Measurements from ENCODE around the gene KIF26B.

The KIF26B gene

DNA sequence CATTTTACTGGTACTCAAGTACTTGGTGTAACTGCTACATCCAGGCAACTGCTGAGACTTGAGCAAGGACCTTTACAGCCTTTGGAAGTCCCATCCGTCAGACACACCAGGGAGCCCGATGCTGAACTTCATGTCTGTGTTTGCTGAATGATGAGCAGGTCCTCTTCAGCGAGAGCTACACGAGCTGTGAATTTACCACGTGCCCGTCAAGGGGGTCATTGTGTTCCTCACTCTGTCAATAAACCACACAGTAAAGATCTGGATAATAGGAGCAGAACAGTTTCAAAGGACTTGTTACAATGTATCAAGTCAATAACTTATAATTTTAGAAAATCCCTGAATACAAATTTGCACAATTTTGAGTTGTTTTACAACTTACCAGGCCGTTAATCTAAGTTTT lies 427.2 kb downstream of the KIF26B start:
- DNase-seq, result no peak

- DNase-seq, result no peak
Measured at GRCh38 chr1:245583081-245583480, 428.3 kb downstream of the KIF26B start.

- no peak for DNase-seq
Measured at GRCh38 chr1:245583575-245584330, 429.0 kb downstream of the KIF26B start.

DNA sequence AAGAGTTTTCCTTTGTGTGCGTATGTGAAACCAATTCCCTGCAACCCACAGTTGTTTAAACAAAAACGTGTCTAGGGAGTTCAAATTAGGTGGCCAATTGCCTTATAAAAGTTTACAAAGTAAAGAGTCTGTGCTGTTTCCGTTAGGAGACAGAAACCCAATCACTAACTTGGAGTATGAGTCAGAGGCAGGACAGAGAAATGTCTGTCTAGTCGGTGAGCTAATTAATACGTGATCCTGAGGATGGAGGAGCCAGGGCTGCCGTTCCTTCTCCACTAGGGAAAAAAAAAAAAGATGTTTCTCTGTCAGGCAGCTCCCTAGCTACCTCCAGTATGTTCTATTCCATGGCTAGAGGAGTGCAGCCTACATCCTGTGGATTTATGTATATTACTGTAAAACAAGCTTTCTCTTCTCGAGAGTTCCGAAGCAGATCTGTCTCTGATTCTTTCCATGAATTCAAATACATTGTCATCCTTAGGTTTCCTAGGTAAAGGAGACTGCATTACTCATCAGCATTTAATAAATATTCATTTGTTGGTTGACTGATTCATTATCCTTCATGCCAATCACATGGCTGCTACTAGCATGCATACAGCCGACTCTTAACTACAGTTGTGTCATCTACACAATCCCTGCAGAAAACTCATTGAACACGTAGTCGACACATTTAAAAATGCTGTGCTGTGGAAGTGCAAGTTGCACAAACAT lies 430.6 kb downstream of the KIF26B start:
- no peak for DNase-seq

DNA sequence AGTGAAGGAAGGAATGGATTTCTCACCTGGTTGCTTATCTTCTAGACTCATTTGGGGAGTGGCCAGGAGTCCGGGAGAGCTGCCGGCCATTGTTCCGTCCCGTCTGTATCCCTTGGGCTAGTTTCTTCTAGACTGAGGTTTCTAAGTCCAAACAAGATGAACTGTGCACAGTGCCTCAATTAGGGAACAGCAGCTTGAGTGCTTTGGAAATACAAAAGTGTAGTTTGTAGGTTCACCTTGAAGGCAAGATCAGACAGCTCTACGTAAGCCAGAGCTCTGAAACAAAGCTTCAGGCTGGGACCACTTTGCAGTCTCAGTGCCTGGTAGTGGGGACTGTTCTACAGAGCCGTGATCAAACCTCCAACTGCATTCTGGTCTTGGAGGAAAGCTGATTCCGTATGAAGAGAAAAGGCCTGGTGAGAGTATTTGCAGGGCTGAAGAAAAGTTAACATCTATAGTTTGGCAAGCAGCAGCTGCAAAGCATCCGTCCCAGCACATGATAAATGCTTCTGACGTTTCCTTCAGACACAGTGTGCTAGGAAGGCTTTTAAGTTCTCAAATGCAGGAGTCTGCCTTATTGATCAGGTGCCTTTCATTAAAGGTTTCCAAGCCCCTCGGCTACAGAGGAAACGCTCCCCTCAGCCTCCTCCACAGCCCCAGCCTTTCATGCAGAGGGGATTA lies 432.8 kb downstream of the KIF26B start:
- no peak for DNase-seq

GRCh38 chr1:245588116-245588639 lies 433.4 kb downstream of the KIF26B start:
- no peak for DNase-seq

GRCh38 chr1:245589316-245589715 lies 434.5 kb downstream of the KIF26B start:
- no peak for DNase-seq

- DNase-seq, result no peak
Measured at GRCh38 chr1:245589906-245590305, 435.1 kb downstream of the KIF26B start.

DNA sequence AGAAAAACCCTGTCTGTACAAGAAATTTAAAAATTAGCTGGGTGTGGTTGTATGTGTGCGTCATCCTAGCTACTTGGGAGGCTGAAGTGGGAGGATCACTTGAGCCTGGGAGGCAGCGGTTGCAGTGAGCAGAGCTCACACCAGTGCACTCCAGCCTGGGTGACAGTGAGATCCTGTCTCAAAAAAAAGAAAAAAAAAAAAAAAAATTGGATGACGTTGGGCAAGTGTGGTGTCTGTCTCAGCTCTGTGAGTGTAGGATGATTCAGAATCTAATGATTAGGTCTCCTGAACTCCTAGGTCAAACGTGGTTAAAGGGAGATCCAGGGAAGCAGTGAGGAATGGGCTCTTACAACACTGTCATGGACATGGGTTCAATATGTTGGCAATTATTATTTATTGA lies 435.9 kb downstream of the KIF26B start:
- DNase-seq, result no peak

GRCh38 chr1:245591346-245592188 lies 436.8 kb downstream of the KIF26B start:
- DNase-seq, result no peak

DNA sequence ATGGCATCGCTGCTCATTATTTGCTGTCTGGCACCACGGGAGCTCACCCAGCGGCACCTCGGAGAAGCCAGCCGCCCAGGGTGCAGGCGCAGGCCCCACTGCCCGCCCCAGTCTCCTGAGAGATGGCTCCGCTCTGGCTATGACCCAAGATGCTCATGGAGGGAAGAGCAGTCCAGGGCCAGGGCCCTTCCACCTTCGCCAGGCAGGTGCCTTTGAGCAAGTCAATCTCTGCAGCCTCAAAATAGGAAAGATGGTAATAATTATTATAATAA lies 437.3 kb downstream of the KIF26B start:
- no peak for DNase-seq

- DNase-seq, result no peak
Measured at GRCh38 chr1:245598524-245599305, 443.9 kb downstream of the KIF26B start.

- DNase-seq, result no peak
Measured at GRCh38 chr1:245599371-245600174, 444.8 kb downstream of the KIF26B start.

- no peak for DNase-seq
Measured at GRCh38 chr1:245600658-245601057, 445.9 kb downstream of the KIF26B start.

DNA sequence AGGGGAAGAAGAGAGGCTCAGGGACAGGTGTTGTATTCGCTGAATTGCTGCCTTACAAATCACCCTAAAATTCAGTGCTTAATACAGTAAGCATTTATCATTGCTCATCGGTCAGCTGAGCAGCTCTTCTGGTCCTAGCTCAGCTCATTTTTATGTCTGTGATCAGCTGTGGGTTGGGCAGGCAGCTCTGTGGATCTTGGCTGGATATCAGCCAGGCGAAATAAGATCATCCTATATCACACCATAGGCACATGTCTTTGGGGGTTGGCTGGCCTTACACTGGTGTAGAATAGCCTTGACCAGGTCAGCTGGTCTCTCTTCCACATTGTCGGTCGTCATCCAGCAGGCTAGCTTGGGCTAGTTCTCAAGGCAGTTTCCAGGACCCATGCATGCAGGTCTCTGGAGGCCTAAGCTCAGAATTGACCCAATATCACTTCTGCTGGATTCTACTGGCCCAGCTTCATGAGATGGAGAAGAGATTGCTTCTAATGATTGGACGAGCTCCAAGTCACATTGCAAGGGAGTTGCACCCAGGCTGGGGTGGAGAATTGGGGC lies 448.6 kb downstream of the KIF26B start:
- DNase-seq, result no peak

DNA sequence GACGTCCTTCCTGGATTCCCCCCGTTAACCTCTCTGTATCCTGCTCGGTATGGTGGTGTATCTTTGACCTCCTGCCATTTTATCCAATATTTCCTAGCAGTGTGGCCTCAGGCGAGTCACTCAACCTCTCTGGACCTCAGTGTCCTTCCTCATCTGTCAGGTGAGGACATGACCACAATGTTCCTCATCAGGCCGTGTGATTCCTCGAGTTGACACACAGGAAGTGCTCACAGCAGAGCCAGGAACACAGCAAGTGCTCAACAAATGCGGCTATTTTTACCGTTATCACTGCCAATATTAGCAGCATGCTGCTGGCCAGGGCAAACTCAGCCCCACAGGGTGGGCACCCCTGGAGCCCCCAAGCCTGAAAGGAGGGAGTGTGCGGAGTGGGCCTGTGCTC lies 450.2 kb downstream of the KIF26B start:
- DNase-seq, result no peak

GRCh38 chr1:245605480-245606156 lies 450.8 kb downstream of the KIF26B start:
- no peak for DNase-seq

GRCh38 chr1:245606157-245606725 lies 451.5 kb downstream of the KIF26B start:
- no peak for DNase-seq

GRCh38 chr1:245608271-245608670 lies 453.5 kb downstream of the KIF26B start:
- DNase-seq, result no peak
